RWPE2 (cell line): Measurements from ENCODE around the gene NDUFS6.

Source experiments
- ATAC-seq: fragments of 200-7000 bp; cut with Tn5 transposase; 3 replicates; pipeline ENCODE4 v1.9.1; 2021; ENCODE audit warnings: low read depth
- DNase-seq: peaks from one replicate; pipeline ENCODE4 v3.0.0-alpha.2; 2020; ENCODE audit warnings: low spot score
- H3K27ac ChIP-seq: fragments of 450-650 bp; 2 replicates; pipeline ENCODE4 v1.5.1; 2017; ENCODE audit warnings: mild to moderate bottlenecking; ENCODE audit not compliant: poor library complexity, severe bottlenecking
- H3K27me3 ChIP-seq: fragments of 250-450 bp; sonication (Bioruptor Pico); 2 replicates; pipeline ENCODE4 v1.5.1; 2021; ENCODE audit warnings: mild to moderate bottlenecking, moderate library complexity; ENCODE audit not compliant: insufficient read depth, poor library complexity, severe bottlenecking
- H3K36me3 ChIP-seq: fragments of 250-450 bp; sonication (Bioruptor Pico); 2 replicates; pipeline ENCODE4 v1.5.1; 2020; ENCODE audit warnings: low read depth, mild to moderate bottlenecking, moderate library complexity
- H3K4me1 ChIP-seq: fragments of 250-450 bp; sonication (Bioruptor Pico); 2 replicates; pipeline ENCODE4 v1.5.1; 2021; ENCODE audit warnings: mild to moderate bottlenecking, moderate library complexity; ENCODE audit not compliant: insufficient read depth, poor library complexity, severe bottlenecking
- H3K4me3 ChIP-seq: fragments of 250-450 bp; sonication (Bioruptor Pico); 2 replicates; pipeline ENCODE4 v1.5.1; 2021; ENCODE audit warnings: mild to moderate bottlenecking, moderate library complexity; ENCODE audit not compliant: severe bottlenecking
- H3K9me3 ChIP-seq: fragments of 250-450 bp; sonication (Bioruptor Pico); 2 replicates; pipeline ENCODE4 v1.5.1; 2021; ENCODE audit warnings: mild to moderate bottlenecking, moderate library complexity; ENCODE audit not compliant: severe bottlenecking
- TF ChIP-seq, protein P1 (sequence below): fragments of 450-650 bp; IDR thresholded peaks from one replicate; pipeline ENCODE4 v1.5.1; 2017; ENCODE audit warnings: mild to moderate bottlenecking, moderate library complexity; ENCODE audit not compliant: poor library complexity, severe bottlenecking

NDUFS6 gene

DNA sequence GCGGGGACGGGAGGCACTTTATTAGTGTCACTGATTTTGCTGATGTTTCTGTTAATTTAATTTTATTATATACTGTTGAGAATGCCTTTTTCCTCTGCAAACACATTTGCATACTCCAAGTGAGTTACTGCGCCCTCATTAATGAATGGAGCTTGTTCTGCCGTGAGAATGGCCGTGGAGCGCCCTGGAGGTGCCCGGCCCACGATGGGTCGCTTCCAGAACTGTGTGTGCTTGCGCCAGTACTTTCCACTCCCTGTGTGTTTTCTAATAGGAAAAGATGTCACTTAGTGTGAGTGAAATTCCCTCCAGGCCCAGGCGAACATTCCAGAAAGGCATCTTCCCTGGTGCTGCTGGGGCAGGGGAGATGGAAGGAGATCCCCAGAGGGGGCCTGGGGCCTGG is 30.1 kb downstream of the NDUFS6 start:
- no peaks in the 10 kb centered on the region for H3K4me1 ChIP-seq
- ATAC-seq (no peak), DNase-seq (no peak)
- H3K4me3 ChIP-seq = no peak overlapping the region
- no peaks in the 10 kb centered on the region for H3K27me3 ChIP-seq
- no peaks in the 10 kb centered on the region for H3K9me3 ChIP-seq
- TF ChIP-seq, protein P1, sequence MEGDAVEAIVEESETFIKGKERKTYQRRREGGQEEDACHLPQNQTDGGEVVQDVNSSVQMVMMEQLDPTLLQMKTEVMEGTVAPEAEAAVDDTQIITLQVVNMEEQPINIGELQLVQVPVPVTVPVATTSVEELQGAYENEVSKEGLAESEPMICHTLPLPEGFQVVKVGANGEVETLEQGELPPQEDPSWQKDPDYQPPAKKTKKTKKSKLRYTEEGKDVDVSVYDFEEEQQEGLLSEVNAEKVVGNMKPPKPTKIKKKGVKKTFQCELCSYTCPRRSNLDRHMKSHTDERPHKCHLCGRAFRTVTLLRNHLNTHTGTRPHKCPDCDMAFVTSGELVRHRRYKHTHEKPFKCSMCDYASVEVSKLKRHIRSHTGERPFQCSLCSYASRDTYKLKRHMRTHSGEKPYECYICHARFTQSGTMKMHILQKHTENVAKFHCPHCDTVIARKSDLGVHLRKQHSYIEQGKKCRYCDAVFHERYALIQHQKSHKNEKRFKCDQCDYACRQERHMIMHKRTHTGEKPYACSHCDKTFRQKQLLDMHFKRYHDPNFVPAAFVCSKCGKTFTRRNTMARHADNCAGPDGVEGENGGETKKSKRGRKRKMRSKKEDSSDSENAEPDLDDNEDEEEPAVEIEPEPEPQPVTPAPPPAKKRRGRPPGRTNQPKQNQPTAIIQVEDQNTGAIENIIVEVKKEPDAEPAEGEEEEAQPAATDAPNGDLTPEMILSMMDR = no peak
- no peaks in the 10 kb centered on the region for H3K36me3 ChIP-seq
- no peak overlapping the region for H3K27ac ChIP-seq

DNA sequence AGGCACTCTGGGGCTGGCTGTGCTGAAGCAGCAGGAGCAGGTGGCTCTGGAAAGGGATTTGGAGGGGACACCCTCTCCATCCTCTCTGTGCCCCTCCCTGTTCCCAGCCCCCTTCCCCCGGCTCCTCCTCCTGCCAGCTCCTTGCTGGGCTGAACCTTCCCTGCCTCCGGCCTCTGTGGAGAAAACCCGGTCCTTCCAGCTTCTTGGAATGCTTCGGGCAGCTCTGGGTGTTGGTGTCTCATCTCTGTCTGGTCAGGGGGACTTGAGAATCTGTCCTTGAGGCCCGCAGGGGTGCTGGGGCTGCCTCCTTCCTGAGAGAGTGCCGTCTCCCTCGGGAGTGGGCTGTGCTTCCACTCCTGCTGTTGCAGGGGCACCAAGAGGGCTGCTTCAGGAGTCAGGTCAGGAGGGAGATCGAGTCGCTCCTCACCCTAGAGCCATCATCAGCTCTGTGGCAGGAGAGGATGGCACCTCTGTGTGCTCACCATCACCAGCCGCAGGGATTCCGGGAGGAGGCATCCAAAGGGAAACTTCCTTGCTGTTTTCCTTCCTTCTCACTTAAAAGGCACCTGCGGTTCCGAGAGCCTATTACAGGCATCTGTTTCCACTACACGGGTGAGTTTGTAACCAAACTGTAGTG is 30.6 kb downstream of the NDUFS6 start:
- Histone ChIP-seq H3K27me3 (no peaks in the 10 kb centered on the region), H3K9me3 (no peaks in the 10 kb centered on the region), H3K36me3 (no peaks in the 10 kb centered on the region), H3K27ac (no peak overlapping the region), H3K4me1 (no peaks in the 10 kb centered on the region), H3K4me3 (no peak overlapping the region)
- ATAC-seq (no peak), DNase-seq (no peak)
- TF ChIP-seq, protein P1 = no peak

DNA sequence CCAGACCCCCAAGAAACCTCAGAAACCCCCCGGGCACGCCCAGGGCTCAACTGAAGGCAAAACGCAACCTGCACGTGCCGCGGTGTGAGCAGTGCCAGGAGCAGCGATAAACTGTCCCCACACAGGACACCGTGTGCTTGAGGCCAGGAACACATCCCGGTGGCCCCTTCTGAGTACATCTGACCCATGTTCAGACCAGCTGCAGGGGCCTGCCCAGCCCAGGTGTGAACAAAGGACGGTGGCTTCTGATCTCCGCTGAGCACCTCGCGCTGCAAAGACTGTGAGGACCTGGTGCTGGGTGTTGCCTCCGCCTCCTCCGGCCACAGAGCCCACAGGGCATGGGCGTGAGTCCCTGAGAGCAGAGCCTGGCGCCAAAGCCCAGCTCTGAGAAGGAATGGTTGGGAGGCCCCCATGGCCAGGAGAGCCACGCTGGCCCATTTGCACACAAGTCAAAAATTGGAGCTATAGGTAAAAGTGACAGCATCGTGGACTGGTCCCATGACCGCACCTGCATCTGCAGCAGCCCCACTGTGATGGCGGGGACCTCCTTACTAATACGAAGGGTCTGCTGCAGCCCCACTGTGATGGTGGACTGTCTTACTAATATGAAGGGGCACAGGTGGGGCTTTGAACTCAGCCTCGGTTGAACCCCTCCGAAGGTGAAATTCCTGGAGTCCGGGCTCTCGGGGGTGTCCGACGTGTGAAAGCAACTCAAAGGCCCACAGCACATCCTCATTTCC is 31.5 kb downstream of the NDUFS6 start:
- ATAC-seq (no peak), DNase-seq (peak; percentile 60)
- H3K27ac ChIP-seq = no peak overlapping the region
- H3K9me3 ChIP-seq = no peaks in the 10 kb centered on the region
- no peaks in the 10 kb centered on the region for H3K27me3 ChIP-seq
- no peaks in the 10 kb centered on the region for H3K36me3 ChIP-seq
- no peaks in the 10 kb centered on the region for H3K4me1 ChIP-seq
- TF ChIP-seq, protein P1 = no peak
- H3K4me3 ChIP-seq = no peak overlapping the region

DNA sequence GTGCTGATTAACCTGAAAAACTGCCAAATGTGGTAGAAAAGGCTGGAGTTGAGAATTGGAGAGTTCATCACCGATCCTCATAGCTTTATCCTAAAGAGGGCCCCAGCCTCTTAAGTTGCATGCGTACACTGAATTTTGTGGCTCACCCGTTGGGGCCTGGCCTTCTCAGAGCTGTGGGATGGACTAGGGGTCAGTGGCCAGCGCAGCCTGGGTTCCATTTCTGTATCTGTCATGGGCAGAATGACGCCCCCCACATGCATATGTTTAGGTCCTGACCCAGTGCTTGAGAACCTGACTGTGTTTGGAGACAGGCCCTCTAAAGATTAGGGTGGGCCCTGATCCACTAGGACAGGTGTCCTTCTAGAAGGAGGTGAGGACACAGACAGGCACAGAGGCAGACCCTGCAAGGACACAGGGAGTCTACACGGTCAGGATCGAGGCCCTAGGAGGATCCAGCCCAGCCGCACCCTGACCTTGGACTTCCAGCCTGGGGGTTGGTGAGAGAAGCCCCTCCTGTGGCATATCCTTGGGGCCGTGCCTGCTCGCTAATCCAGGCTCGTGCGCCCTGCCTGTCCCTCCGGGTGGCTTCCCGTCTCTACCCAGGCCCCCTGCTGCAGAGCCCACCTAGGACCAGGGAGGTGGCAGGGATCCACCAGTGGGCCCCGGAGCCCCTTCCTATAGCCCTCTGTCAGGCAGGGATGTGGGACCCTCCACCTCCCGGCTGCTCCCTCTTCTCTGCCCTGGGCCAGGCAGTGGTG is 32.2 kb downstream of the NDUFS6 start:
- no peaks in the 10 kb centered on the region for H3K36me3 ChIP-seq
- no peaks in the 10 kb centered on the region for H3K4me1 ChIP-seq
- no peak overlapping the region for H3K4me3 ChIP-seq
- TF ChIP-seq, protein P1 = no peak
- ATAC-seq (no peak), DNase-seq (peak; percentile 59)
- H3K27me3 ChIP-seq = no peaks in the 10 kb centered on the region
- no peaks in the 10 kb centered on the region for H3K9me3 ChIP-seq
- H3K27ac ChIP-seq = no peak overlapping the region
